NCI-H146 (cell line): ENCODE data around the gene WNK1.
"Not testable (repeated sequence)": the region's sequence is repeated elsewhere in the genome, so short reads cannot be mapped to it uniquely, and the experiment has no call there.

Experiments
- DNase-seq: peaks from one replicate; lab custom pipeline; 2025; lab: John Stamatoyannopoulos, UW

Gene WNK1

DNA sequence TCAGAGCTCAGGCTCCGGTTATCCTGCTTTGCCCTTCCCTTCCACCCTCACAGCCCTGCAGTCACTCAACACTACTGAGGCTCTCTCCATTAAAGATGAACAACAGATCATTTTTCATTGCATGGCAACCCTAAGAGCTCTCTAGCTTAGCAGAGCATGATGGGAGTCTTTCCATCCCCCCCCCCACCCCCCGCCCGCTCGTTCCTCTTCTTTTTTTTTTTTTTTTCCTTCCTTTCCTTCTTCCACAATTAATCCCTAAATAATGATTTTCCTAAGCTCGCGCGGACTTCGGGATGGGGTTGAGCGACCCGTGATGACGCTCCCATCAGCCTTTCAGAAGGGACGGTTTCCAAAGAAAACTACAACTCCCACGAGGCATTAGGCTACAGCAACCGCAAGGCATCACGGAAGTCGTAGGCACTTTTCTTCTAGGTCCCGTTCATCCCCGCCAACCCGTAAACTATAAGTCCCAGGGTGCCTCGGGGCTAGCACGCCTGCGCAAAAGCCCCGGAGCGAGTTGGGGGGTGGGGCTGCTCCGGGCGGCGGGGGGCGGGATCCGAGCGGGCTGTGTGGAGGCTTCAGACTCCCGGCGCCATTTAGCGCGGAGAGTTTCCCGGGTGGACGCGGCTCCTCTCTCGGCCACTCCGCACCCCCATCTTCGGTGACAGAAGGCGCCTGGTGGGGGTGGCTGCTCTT, at the start of gene WNK1:
Gene WNK1, plus strand, starts transcription at position 581 of the 696 bp plus-strand sequence. CDS start 987 bp downstream, outside the sequence.
- DNase-seq: peak; percentile 100

DNA sequence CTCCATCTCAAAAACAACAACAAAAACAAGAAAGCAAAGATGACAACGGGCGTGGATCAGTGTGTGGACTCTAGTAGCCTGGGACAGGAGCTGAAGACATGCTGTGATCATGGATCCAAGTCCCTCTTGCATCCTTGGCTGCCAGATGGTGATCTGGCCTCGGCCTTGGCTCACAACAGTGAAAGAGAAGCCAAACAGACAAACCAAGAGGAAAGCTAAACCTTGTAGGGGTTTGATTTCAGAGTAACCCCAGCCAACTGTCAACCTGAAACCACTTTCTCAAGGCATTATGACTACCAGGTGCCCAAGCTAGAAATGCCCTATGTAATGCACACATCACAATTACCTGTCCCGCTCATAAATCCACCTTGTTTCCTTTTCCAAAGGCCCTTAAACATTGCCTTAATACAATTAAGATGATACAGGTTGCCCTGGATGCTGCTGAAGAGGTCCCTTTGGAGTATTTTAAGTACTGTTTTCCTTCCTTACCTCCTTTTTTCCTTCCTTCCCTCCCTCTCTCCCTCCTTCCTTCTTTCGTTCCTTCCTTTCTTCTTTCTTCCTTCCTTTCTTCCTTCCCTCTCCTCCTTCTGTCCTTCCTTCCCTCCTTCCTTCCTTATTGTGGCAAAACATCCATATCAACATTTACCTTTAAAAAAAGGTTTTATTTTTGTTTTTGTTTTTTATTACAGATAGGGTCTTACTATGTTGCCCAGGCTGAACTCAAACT, 47.7 kb upstream of the WNK1 start:
- DNase-seq: no peak

DNA sequence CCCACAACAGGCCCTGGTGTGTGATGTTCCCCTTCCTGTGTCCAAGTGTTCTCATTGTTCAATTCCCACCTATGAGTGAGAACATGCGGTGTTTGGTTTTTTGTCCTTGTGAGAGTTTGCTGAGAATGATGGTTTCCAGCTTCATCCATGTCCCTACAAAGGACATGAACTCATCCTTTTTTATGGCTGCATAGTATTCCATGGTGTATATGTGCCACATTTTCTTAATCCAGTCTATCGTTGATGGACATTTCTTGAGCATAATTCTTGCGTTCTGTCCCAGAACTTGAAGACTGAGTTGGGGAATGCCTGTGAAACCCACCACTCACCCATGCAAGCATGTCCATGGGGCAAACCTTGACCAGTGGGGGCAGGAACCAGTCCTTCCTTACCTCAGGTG, 44.3 kb upstream of the WNK1 start:
- not testable (repeated sequence) for DNase-seq

DNA sequence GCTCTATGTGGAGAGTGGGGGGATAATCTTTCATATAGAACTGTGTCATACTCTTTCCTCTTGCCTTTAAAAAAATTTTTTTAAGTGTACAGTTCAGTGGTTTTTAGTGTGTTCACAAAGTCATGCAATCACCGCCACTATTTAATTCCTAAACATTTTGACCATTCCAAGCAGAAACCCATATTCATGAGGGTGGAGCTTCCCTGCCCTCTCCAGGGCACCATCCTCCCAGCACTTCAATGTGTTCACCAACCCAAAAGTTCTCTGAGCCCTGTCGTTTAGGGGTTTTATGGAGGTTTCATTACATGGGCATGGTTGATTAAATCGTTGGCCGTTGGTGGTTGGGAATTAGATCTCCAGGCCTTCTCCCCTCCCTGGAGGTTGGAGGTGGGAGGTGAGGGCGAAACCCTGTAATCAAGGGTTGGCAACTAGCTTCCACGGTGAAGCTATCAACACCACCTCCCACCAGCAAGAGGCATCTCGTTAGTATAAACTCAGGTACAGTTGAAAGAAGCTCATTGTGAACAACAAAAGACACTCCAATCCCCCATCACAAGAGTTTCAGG, 42.8 kb upstream of the WNK1 start:
- DNase-seq: no peak

DNA sequence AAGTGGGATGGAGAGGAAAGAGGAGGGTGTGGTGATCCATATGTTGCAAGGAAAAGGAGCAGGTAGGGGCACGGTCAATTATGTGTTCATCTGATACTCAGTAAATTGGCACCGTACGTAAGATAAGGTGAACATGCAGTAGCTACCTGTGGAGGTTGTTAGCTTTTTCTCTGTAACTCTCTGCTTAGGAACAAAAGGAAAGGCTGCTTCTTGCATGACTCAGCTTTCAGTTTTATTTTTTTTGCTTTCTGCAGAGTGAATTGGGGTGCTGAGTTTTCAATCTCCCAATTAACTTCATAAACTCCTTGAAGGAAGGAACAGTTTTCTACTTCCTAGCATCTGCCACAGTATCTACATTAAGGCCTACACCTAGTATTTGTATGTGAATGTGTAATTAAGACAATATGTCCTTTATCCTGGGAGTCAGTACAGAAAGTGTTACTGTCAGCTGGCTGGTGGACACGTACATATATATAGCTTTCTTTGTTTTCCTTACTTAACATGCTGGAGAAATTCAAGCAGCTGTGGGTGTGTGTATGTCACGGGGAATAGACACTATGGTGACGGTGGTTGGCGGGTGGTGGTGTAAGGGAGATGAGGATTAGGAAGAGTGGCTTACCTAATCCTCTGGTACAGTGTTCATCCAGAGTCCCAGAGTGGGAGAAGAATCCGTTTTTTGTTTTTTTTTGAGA, 40.1 kb upstream of the WNK1 start:
- peak; percentile 96 for DNase-seq

DNA sequence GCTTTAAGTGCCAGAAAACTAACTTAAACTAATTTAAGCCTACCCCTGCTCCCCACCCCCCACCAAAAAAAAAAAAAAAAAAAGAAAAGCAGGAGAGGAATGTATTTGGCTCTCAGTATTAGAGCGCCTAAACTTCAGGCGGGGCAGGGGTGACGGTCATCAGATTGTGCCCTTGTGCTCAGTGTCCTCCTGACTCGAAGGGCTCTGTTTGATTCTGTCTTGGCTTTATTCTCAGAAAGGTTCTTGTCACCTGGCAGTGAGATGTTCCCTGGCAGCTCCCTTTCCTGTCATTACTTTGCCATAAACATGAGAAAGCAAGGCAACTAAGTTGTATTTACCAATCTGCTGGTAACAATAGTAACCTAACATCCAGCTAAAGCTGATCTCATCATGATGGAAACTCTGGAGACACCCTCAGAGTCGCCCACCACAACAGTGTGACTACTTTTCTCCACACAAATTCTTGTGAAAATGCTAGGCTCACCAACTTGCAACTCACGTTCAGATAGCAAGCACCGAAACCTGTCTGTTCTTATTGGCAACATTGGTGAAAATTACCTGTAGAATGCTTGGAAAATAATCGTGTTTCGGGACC, 39.0 kb upstream of the WNK1 start:
- DNase-seq: peak; percentile 11

DNA sequence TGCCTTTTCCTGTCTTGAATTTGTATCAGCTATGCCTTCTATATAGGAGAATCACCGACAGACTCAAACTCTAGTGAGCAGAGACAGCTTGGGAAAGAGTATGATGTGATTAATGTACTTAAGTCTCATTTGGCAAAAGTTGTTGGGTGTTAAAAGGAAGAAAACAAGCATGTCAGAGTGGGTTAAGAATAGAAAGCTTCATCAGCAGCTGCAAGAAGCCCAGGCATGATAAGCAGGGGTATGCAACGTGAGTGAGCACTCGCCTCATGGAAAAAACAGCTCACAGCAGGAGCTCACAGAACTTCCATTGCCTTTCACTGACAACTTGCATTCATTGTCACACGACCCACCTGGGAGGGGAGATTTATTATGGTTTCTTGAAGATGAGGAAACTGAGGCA, 35.9 kb upstream of the WNK1 start:
- peak; percentile 11 for DNase-seq

DNA sequence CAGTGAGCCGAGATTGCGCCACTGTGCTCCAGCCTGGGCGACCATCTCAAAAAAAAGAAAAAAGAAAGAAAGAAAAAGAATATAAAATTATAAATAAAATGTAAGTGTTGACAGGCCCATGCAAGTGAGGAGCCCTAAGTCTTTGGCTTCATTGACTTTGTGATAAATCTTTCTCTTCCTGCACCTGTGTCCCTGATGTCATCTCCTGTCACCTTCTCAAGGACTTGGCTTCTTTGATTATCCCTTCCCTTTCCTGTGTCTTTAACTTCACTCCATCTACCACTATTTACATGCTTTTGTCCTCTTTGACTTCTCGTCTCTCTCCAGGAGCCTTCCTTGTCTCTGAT, 33.6 kb upstream of the WNK1 start:
- DNase-seq: no peak

DNA sequence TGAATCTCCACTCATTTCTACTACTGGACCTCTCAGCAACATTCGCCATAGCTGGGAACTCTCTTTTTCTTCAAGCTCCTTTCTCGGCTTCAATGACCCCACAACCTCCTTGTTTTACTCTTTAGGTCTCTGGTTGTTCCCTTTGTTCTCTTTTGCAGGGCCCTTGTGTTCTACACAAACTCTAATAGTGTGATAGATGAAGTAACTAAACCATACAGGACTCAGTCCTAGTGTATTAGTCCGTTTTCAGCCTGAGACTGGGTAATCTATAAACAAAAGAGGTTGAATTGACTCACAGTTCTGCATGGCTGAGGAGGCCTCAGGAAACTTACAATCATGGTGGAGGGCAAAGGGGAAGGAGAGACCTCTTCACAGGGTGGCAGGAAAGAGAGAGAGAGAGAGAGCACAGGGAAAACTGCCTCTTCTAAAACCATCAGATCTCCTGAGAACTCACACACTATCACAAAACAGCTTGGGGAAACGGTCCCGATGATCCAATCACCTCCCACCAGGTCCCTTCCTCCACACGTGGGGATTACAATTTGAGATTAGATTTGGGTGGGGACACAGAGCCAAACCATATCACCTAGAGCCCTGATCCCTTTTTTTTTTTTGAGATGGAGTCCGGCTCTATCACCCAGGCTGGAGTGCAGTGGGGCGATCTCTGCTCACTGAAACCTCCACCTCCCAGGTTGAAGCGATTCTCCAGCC, 32.0 kb upstream of the WNK1 start:
- DNase-seq: no peak

DNA sequence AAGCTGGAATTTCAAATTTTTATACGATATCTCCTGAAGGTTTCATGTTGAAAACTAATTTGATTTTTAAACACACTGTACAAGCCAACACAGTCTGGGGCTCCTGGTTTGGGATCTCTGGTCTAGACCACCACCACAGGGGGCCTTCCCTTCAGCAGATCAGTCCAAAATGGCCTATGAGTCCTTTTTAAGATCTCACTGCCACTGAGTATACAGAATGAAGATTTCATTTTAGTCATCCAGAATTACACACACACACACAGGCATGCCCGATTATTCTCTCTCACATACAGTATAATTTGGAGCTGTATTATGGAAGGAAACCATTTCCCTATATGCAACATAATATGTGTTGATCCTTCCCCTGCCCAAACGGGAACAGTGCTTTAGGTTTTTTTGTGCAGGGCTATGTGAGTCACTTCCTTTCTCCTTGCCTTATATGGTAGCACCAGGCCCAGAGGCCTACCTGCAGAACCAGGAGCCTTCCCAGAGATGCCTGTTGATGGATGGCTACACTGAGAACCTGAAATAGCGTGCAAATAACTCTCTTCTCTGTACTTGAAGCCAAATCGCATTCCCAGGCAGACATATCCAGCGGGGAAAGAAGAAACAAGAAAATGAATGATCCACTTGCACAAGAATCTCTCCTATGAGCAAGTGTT, 28.1 kb upstream of the WNK1 start:
- peak; percentile 45 for DNase-seq

DNA sequence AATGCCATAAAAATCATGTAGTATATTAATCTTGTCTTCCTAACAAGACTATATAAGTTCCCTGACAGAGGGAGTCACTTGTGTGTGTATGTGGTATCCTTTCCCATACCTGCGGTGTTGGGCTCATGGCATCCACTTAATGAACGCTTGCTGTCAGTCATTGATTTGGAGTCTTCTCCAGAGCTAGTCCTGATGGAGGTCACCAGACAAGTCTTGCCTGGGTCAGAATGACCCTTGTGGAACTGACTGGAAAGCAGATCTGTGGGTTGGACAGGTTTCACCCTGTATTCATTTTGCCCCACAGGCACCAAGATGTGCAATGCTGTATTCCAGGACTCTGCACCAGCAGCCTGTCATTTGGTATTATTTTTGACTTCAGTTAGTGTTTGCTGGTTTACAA, 27.3 kb upstream of the WNK1 start:
- DNase-seq: no peak

DNA sequence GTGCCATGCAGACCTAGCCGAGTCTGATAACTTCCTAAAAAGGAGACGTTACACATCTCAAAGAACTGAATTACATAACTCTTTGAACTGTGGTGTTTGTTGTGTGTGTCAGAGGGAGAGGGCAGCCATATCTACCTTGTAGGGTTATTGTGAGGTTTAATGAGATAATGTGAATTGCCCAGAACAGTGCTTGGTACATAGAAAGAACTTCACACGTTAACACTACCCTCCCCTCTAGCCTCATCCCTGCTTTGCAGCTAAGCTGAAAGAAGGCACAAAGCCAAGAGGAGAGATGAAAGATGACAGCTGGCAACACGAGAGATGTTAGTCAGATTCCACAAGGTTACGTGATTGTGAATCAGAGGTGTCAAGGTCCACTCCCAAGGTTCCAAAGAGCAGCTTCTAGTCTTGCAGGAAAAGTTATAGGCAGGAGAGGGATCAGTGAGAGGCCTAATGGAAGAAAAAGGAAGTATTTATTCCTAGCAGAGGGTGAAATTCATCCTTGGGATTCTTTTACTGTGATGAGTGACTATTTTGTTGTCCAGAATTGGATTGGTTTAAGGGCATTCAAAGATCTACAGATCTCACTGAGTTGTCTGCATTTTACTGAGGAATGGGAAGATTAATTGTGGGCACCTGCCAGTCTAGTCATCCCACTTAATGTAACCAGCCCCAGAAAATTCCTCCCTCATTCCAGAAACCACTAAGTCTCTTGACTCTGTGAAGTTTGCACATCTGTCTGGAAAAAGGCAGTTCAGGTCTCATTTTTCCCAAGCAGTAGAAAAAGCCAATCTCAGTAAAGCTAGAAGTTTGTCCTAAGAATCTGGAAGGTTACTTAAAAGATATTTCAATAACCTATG, 25.9 kb upstream of the WNK1 start:
- no peak for DNase-seq

DNA sequence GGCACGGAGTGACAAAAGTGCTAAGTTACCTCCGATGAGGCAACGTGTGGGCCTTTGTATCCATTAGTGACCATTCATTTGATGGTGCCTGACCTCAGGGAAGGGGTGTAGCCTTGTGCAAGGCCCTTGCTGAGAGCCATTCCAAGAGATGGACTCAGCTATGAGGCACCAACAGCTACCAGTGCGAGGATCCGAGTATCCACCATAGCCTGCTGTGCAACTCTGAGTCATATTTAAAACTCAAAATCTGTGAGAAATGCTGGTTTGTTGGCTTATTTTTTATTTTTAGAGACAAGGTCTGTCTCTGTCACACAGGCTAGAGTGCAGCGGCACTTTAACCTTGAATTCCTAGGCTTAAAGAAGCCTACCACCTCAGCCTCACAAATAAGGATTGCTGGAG, 25.1 kb upstream of the WNK1 start:
- no peak for DNase-seq

DNA sequence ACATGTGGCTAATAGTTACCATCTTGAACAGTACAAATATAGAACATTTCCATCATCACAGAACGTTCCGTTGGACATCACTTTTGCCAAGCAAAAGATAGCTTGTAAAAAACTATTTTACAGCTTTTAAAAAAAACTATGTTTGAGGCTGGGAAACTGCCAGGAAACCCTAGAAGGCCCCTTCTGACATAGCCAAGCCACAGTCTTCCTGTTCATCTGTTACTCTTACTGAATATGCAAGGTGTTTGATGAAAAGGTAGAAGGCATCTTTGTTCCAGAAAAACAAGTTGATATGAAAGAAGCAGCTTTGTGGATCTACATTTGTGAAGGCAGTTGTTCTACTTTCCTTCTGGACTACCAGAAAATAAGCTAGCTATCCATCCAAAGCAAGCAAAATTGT, 23.6 kb upstream of the WNK1 start:
- no peak for DNase-seq

DNA sequence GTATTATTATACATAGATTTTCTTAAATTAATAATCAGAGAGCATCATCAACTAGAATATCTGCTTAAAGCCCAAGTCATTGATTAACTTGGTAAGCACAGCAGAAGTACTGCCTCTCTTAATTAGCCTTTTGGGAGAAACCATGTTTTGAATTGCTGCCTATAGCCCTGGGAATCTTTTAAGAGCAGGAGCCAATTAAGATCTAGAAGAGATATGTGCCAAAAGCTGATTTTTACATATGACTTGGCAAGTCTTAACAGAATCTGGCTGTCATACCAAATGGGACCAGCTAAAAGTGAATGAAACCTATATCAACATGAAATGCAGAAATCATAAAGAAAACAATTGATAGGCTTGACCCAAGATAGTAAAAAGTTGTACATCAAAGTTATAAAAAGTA, 23.2 kb upstream of the WNK1 start:
- no peak for DNase-seq

DNA sequence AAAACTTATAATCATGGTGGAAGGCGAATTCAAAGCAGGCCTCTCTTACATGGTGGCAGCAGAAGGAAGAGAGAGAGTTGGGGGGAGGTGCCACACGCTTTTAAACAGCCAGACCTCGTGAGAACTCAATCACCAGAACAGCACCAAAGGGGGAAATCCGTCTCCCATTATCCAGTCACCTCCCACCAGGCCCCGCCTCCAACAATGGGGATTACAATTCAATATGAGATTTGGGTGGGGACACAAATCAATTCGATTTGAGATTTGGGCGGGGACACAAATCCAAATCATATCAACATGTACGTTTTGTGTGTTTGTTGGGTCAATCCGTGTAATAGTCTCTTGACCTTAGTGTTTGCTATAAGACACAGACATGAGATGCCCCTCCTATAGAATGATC, 21.8 kb upstream of the WNK1 start:
- no peak for DNase-seq

DNA sequence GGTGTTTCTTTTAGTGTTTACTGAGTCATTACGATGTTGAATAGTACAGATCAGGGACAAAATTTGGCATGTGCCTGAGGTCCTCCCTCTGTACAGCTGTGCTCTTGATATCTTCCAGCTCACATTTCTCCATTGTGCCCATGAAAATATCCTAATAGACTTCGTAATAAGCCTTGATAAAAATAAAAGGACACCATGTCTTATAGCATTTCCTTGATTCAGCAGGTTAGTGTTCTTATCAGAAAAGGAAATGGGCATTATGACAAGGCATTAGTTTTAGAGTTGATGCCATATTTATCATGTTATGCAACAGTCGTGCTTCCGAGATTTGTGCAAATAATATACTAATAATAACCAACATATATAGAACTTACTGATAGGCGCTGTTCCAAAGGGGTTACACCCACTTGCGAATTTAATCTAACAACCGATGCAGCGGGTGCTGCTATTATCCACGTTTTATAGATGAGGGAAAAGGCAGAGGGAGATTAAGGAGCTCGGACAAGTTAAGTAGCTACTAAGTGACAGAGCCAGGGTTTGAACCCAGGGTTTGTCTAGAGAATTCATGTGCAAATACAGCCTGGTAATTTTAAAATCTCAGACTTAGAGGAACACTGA, 15.1 kb upstream of the WNK1 start:
- DNase-seq: no peak

DNA sequence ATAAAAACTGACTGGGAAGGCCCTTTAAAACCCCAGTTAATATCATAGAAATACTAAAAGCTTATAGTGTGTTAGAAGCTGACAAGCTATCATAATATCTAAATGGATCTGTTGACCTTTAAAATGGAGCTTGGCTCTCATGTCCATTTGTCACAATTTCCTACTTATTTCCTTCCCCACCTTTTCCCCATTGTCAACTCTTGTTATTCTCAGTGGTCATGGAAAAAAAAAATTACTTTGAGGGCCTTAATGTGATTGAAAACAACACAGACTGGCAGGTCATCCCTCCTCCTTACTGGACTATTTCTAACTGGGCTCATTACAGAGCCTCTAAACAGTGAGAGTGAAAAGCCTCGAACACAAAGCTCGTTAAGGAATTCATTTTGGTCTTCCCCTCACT, 13.7 kb upstream of the WNK1 start:
- no peak for DNase-seq

DNA sequence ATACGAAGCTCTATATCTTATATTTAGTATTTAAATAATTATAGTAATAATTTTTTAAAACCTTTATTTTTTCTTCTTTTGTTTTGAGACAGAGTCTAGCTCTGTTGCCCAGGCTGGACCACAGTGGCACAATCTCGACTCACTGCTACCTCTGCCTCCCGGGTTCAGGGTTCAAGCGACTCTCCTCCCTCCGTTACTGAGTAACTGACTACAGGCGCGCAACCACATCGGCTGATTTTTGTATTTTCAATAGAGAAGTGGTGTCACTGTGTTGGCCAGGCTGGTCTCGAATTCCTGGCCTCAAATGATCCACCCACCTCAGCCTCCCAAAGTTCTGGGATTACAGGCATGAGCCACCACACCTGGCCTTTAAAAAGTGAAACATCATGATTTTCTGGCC, 13.0 kb upstream of the WNK1 start:
- no peak for DNase-seq

DNA sequence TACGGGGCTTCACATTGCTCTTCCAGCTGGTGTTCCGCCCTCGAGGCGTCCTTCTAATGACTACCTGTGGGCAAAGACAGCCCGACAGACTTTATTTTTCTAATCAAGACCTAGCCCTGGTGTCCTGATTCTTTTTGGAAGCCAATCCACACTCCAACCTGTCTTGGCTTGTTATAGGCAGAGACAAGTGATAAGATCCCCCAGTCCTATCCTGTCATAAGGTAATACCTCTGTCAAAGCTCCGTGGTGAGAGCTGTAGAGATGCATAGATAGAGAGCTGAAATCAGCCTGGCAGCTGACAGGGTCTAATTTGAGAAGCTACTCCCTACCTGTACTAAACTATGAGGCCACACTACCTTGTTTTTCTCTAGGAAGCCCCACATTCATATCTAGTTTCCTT, 11.5 kb upstream of the WNK1 start:
- DNase-seq: no peak
